Activated effector memory CD4-positive, alpha-beta T cell treated with Interleukin-2 at 50 U/mL for 16 hours (primary cell): Measurements from ENCODE around the gene RNF113A.
"Not testable (repeated sequence)": the region's sequence is repeated elsewhere in the genome, so short reads cannot be mapped to it uniquely, and the experiment has no call there.

ENCODE experiments used
- DNase-seq: peaks from one replicate; pipeline ENCODE4 v3.0.0-alpha.2; 2020

Gene RNF113A

GRCh38 chrX:119871599-119872395, at the start of gene RNF113A, which contains the start of gene NDUFA1:
Gene RNF113A (minus strand): TSS chrX:119871733. CDS start chrX:119871613, 120 bp downstream.
Gene NDUFA1 (plus strand): TSS chrX:119871832. CDS start chrX:119871912, 80 bp downstream.
- DNase-seq: peak; percentile 80

- DNase-seq: no peak
These were observed 48.5 kb upstream of the RNF113A start for GRCh38 chrX:119919835-119920585.

GRCh38 chrX:119917877-119918276, 46.3 kb upstream of the RNF113A start:
- DNase-seq: no peak

- no peak for DNase-seq
These were observed 44.8 kb upstream of the RNF113A start for GRCh38 chrX:119916310-119916709.

DNA sequence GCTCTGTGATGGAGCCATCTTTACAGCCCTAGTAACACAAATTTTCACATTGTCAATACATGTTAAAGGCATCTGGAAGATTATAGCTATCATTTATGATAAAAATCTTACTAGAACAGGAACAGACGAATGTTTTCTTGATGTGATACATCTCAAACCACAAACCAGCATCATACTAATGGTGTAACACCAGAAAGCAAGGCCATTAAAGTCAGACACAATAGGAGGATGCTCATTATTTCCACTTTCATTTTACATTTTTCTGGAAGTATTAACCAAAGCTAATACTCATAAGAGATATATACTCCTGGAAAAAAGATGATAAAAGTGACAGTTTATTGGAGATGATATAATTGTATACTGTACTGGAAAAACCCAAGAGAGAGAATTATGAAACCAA, 29.4 kb upstream of the RNF113A start:
- DNase-seq: no peak

- DNase-seq: no peak
These were observed 27.6 kb upstream of the RNF113A start for GRCh38 chrX:119899125-119899524.

DNA sequence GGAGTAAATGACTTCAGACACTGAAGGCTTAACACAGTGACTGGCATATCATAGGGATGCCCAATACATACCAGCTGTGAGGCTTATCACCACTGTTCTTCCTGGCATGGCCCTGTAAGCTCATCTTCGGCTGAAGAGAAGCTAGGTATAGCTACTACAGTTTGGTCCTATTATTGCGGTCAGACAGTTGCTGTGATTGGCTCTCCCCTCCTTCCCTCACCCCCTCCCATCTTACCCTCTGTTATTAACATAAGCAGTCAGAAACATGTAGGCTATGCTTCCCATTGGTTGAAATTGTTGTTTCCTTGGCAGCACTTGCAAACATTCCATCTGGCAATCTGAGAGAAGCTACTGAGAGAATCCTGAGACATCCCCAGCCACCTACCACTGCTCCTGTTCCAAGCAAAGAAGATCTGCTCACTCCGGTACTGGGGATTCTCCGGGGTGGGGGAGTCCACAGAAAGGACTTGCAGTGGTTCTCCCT, 24.4 kb upstream of the RNF113A start, which contains the start of gene AKAP14:
TSS of gene AKAP14 (plus strand) at position 51 of the 484 bp plus-strand sequence. CDS start 7,331 bp downstream, outside the sequence.
- DNase-seq: no peak

GRCh38 chrX:119891961-119892692, 20.6 kb upstream of the RNF113A start:
- not testable (repeated sequence) for DNase-seq

DNA sequence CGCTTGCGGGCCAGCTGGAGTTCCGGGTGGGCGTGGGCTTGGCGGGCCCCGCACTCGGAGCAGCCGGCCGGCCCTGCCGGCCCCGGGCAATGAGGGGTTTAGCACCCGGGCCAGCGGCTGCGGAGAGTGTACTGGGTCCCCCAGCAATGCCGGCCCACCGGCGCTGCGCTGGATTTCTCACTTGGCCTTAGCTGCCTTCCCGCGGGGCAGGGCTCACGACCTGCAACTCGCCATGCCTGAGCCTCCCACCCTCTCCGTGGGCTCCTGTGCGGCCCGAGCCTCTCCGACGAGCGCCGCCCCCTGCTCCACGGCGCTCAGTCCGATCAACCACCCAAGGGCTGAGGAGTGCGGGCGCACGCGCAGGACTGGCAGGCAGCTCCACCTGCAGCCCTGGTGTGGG, 19.1 kb upstream of the RNF113A start:
- DNase-seq: not testable (repeated sequence)

DNA sequence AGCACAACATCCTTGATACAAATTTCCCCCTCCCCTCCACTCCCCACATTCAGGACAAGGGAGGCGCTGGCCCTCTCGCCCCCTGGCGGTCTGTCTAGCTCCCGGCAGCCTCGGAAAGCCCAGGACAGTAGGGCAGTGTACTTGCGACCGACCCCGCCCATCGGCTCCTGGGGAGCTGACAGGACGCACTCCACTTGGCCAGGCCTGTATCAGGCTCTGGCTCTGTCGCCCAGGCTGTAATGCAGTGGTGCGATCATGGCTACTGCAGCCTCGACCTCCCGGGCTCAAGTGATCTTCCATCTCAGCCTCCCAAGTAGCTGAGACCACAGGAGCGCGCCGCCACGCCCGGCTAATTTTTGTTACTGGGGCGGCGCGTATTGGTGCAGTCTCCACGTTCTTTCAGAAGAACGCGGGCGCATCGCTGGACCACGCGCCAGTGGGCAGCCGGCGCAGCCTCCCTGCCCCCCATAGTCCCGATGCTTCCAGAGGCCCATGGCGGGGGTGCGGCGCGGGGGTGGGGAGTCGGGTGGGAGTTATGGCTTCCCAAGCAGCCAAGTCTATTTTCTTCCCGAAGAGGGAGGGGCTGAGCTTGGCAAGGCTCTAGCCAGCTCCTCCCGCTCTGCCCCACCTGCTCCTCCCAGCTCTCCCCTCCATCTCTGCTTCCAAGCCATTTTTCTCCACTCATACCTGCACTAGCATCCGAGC, 16.3 kb upstream of the RNF113A start:
- peak; percentile 32 for DNase-seq

DNA sequence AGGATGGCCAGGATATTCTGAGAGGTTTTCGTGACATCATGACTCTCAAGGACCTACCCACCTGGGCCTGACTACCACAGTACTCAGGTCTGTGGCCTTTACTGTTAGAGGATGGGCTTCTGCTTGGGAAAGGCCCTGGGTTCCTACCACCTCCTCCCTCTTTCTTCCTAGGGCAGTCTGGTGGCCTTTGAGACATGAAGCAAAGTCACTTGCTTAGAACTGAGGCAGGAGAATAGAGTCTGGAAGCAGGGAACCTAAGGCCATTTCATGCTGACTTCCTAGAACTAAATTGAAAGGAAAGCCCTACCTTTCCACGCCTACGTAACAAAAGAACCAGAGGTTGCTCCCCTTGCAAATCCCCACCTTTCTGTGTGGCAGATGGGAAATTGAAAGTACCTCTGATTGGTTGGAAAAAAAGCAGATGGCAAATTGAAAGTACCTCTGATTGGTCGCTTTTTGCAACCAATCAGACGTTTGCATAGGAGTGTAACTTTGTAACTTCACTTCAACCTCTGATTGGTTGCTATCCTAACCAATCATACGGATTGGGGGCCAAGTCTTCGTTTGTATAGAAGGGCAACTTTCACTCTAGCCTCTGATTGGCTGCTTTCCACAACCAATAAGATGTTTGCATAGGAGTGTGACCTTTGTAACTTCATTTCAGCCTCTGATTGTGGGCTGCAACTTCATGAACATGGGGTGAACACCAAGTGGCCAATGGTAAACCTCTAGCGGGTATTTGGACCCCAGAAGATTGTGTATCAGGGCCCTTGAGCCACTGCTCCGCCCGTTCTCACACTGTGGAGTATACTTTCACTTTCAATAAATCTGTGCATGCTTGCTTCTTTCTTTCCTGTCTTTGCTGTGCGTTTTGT, 14.3 kb upstream of the RNF113A start:
- DNase-seq: no peak

DNA sequence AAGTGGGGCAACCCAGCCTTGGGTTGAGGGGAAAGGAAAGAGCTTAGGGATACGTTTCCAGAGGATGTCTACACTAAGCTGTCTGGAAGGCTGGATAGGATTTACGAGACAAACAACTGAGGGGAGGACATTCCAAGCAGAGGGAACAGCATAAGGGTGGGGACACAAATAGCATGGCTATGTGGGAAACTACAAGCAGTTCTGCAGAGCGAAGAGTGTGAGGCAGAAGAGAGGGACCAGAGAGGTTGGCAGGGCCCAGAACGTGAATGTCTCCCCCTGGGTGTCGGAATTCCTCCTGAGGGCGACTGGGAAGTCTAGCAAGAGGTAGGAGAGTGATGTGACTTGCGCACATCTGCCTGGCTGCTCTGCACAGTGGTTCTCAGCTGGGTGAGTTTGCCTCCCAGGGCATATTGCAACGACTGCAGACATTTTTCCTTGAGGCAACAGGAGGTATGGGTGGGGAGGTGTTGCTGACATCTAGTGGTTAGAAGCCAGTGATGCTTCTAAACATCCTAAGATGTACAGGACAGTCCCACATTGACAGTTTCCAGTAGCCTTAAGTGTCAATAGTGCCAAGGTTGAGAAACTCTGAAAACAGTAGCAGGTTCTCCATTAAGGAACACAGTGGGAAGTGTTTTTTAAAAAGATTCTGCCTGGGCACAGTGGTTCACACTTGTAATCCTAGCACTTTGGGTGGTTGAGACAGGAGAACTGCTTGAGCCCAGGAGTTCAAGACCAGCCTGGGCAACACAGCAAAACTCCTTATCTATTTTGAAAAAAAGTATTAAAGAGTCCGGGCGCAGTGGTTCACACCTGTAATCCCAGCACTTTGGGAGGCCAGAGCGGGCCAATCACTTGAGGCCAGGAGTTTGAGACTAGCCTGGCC, 9.3 kb upstream of the RNF113A start:
- no peak for DNase-seq

- no peak for DNase-seq
These were observed 8.5 kb upstream of the RNF113A start for GRCh38 chrX:119880076-119880475.

- DNase-seq: no peak
These were observed 7.2 kb upstream of the RNF113A start for GRCh38 chrX:119878740-119879139.

- no peak for DNase-seq
These were observed 311 bp downstream of the RNF113A start for GRCh38 chrX:119871245-119871598.

- DNase-seq: peak; percentile 15
These were observed 854 bp downstream of the RNF113A start for GRCh38 chrX:119870626-119871131.

DNA sequence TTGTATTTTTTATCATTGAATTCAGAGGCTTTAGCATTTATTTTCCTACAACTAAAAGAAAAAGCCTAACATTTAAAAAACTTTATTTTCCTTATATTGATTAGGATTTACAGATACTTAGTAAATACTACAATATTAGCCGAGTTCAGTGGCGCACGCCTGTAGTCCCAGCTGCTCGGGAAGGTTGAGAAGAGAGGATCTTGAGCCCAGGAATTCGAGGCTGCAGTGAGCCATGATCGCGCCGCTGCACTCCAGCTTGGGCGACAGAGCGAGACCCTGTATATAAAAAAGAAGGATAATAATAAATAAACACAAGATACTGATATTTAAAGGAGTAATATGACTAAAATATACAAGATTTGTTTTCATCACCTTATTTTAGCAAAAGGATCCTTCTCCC, 18.1 kb downstream of the RNF113A start:
- DNase-seq: no peak

DNA sequence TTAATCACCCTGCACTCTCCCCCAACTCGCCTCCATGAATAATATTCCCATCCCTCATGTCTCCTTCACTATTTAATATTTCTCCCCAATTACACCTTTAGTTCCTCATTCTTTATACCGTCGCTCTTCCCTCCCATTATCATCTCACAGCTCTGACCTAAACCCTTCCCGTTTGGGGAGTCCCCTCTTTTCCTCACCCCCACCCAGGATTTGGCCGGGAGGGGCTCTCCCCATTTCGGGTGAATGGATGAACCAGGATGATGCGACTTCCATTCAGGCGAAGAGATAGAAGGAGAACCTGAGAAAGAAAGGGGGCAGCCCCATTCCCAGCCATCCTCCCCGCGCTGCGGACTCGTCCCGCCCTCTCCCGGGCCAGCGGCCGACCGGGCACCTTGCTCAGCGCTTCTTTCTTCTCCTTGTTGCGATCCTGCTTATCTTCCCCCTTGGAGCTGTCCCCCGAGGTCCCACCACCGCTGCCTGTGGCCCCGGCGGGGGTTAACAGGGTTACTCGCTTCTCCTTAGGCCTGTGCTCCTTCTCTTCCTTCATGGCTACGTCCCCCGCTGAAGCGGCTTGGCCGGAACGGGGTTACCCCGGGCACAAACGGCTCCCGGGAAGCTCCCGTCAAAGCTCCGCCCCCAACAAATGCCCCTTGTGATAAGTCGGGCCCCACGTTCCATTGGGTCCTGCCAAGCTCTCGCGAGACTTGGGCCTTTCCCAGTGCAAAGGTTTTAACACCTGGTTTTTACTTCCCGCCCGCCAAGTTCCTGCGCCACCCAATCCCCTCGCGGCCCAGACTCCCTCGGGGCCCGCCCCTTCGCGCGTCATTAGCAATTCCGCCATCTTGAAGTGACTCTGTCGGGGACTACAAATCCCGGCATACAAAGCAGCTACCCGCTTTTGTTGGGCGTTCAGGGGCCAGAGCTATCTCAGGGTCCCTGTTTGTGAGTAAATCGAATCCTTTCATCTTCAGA, 18.9 kb downstream of the RNF113A start, which contains the start of gene UPF3B:
TSS of gene UPF3B (minus strand) at position 582 of the 972 bp plus-strand sequence. CDS start at position 547, 35 bp downstream.
- DNase-seq: peak; percentile 85

- no peak for DNase-seq
These were observed 37.6 kb downstream of the RNF113A start for GRCh38 chrX:119833905-119834304.
